Measurements from ENCODE around the gene DAPK1. TPM values are rescaled to one million over a fixed set of nuclear protein-coding genes. Genes with fewer than 3 reads are reported as not detected.

Gene DAPK1
- total and polyA plus RNA-seq, 2 donors (not counting 3 experiments of a cell fraction or from before 2014, with no cell fraction given), result 58.9 to 119 TPM

DNA sequence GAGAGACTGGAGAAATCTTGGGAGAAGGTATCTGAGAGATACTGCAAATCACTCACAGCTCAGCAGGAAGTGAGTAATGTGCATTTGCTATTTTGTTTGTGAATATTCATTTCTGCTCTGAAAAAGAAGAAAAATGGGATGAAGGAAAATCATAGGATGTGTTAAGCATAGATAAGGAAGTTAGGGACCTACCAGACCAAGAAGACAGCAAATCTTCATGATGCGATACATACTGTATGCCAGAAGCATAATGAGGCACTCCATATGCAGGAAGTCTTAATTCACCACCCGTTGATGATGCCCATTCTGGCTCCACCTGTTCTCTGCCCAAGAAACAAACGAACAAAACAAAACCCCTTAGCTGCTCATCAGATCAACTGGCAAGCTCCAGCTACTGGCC is 6.1 kb upstream of the DAPK1 start:
- no peak overlapping the region for H3K9ac ChIP-seq (replicated peaks; ENCODE audit: extremely low read depth, insufficient read depth, low read length)
- TF ChIP-seq FOS (IDR thresholded peaks at IDR 0.05; ENCODE audit: borderline replicate concordance, insufficient read depth, low read length) (peak; percentile 66), POLR2A (IDR thresholded peaks at IDR 0.05; ENCODE audit: low read depth, low read length) (no peak), GATA2 (IDR thresholded peaks at IDR 0.05; ENCODE audit: insufficient read depth, insufficient read length, low read depth, low read length) (peak; percentile 63), JUN (IDR thresholded peaks at IDR 0.05; ENCODE audit: borderline replicate concordance, insufficient read depth, insufficient read length, low read depth) (peak; percentile 10)
- TF ChIP-seq, protein P1, sequence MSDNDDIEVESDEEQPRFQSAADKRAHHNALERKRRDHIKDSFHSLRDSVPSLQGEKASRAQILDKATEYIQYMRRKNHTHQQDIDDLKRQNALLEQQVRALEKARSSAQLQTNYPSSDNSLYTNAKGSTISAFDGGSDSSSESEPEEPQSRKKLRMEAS (IDR thresholded peaks at IDR 0.05; ENCODE audit: insufficient read depth, insufficient read length), result no peak
- H4K20me1 ChIP-seq (replicated peaks; ENCODE audit: control insufficient read depth, extremely low read depth, insufficient read depth, low read length), result no peaks in the 10 kb centered on the region
- H3K79me2 ChIP-seq (ENCODE audit: control insufficient read depth, insufficient read depth, low read length), result no peaks in the 10 kb centered on the region
- FAIRE-seq (peak; percentile 68), DNase-seq (ENCODE audit: low read depth, low spot score) (peak; percentile 36)
- no peaks in the 10 kb centered on the region for H3K9me3 ChIP-seq (replicated peaks; ENCODE audit: control insufficient read depth, insufficient read depth, low read length)
- peak overlapping the region; percentile 38 for H3K4me2 ChIP-seq (ENCODE audit: insufficient read depth, low read length)
- H2AFZ ChIP-seq (ENCODE audit: low read depth, low read length), result peak overlapping the region; percentile 13
- dilution Hi-C loops (cut with MboI; ENCODE audit: extremely low pct_ligation_motif_present, low sequenced_read_pairs) (no loop called here), intact Hi-C loops (cut with micrococcal nuclease) (loop anchor here (10.0 kb wide), 1 partner anchor 323 kb away; no protein-coding TSS in a partner anchor)
- no TSS peak for BruUV-seq (replicated peaks)
- H3K4me3 ChIP-seq (replicated peaks in 1 of 3; ENCODE audit: insufficient read depth in 1 of 3, low read depth in 1 of 3, low read length in 3 of 3), result no peak overlapping the region
- H3K27me3 ChIP-seq (ENCODE audit: control insufficient read depth in 2 of 2, insufficient read depth in 2 of 2, low read length in 2 of 2), result no peaks in the 10 kb centered on the region
- CTCF ChIA-PET, result interaction anchor here (0.9 kb wide), 1 partner anchor 9 kb away, joined by 3 read pairs; no protein-coding TSS in a partner anchor
- H3K36me3 ChIP-seq (ENCODE audit: control insufficient read depth in 2 of 2, extremely low read depth in 1 of 2, insufficient read depth in 2 of 2, low read length in 2 of 2), result no peaks in the 10 kb centered on the region
- peaks cover 14% of the 10 kb centered on the region for H3K4me1 ChIP-seq (ENCODE audit: control insufficient read depth, extremely low read depth, insufficient read depth, low read length)
- H3K9me1 ChIP-seq (replicated peaks; ENCODE audit: control insufficient read depth, extremely low read depth, insufficient read depth, low read length), result no peaks in the 10 kb centered on the region
- POLR2A ChIA-PET, result no interaction called here
- no peak overlapping the region for H3K27ac ChIP-seq (ENCODE audit: insufficient read depth, low read depth, low read length)

DNA sequence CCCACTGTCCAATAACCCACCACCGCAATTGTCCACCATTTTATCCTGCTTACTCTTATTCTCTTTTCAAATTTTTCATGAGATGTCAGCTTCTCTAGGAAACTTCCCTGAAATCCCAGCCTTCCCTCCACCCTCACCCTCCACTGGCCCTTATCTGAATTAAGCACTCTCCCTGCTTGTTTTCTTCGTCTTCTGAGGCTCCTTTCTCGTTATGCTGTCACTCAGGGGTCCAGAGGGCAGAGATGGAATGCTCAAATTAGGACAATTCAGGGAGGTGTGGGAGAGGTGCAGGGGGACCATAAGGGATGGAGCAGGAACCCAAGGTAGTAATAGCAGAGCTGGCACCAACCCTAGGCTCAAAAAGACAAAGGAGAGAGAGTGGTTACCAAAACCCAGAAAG is 5.0 kb upstream of the DAPK1 start:
- BruUV-seq (replicated peaks), result no TSS peak
- H3K27ac ChIP-seq (ENCODE audit: insufficient read depth, low read depth, low read length), result no peak overlapping the region
- H3K79me2 ChIP-seq (ENCODE audit: control insufficient read depth, insufficient read depth, low read length), result peaks cover 3% of the 10 kb centered on the region
- ChIA-PET CTCF (no interaction called here), POLR2A (no interaction called here)
- H3K9ac ChIP-seq (replicated peaks; ENCODE audit: extremely low read depth, insufficient read depth, low read length), result no peak overlapping the region
- no peaks in the 10 kb centered on the region for H3K9me1 ChIP-seq (replicated peaks; ENCODE audit: control insufficient read depth, extremely low read depth, insufficient read depth, low read length)
- no peaks in the 10 kb centered on the region for H4K20me1 ChIP-seq (replicated peaks; ENCODE audit: control insufficient read depth, extremely low read depth, insufficient read depth, low read length)
- H3K36me3 ChIP-seq (ENCODE audit: control insufficient read depth in 2 of 2, extremely low read depth in 1 of 2, insufficient read depth in 2 of 2, low read length in 2 of 2), result no peaks in the 10 kb centered on the region
- peaks cover 19% of the 10 kb centered on the region for H3K4me1 ChIP-seq (ENCODE audit: control insufficient read depth, extremely low read depth, insufficient read depth, low read length)
- dilution Hi-C loops (cut with MboI; ENCODE audit: extremely low pct_ligation_motif_present, low sequenced_read_pairs), result no loop called here
- DNase-seq (ENCODE audit: low read depth, low spot score) (no peak), FAIRE-seq (no peak)
- intact Hi-C loops (cut with micrococcal nuclease), result loop anchor here (10.0 kb wide), 1 partner anchor 322 kb away; no protein-coding TSS in a partner anchor
- H3K9me3 ChIP-seq (replicated peaks; ENCODE audit: control insufficient read depth, insufficient read depth, low read length), result no peaks in the 10 kb centered on the region
- no peak overlapping the region for H3K4me2 ChIP-seq (ENCODE audit: insufficient read depth, low read length)
- H2AFZ ChIP-seq (ENCODE audit: low read depth, low read length), result no peak overlapping the region
- H3K4me3 ChIP-seq (replicated peaks in 1 of 3; ENCODE audit: insufficient read depth in 1 of 3, low read depth in 1 of 3, low read length in 3 of 3), result no peak overlapping the region
- H3K27me3 ChIP-seq (ENCODE audit: control insufficient read depth in 2 of 2, insufficient read depth in 2 of 2, low read length in 2 of 2), result no peaks in the 10 kb centered on the region
- no peak for TF ChIP-seq MYC (IDR thresholded peaks at IDR 0.05; ENCODE audit: low read depth, low read length)
- no peak for TF ChIP-seq EZH2 (IDR thresholded peaks at IDR 0.05; ENCODE audit: borderline replicate concordance, low read depth, low read length, severe bottlenecking)
- no peak for TF ChIP-seq POLR2AphosphoS5 (IDR thresholded peaks at IDR 0.05; ENCODE audit: insufficient read depth, low read depth, low read length)
- no peak for TF ChIP-seq POLR2A (IDR thresholded peaks at IDR 0.05; ENCODE audit: low read depth, low read length)
- no peak for TF ChIP-seq GATA2 (IDR thresholded peaks at IDR 0.05; ENCODE audit: insufficient read depth, insufficient read length, low read depth, low read length)
- no peak for TF ChIP-seq FOS (IDR thresholded peaks at IDR 0.05; ENCODE audit: borderline replicate concordance, insufficient read depth, low read length)
- TF ChIP-seq, protein P2, sequence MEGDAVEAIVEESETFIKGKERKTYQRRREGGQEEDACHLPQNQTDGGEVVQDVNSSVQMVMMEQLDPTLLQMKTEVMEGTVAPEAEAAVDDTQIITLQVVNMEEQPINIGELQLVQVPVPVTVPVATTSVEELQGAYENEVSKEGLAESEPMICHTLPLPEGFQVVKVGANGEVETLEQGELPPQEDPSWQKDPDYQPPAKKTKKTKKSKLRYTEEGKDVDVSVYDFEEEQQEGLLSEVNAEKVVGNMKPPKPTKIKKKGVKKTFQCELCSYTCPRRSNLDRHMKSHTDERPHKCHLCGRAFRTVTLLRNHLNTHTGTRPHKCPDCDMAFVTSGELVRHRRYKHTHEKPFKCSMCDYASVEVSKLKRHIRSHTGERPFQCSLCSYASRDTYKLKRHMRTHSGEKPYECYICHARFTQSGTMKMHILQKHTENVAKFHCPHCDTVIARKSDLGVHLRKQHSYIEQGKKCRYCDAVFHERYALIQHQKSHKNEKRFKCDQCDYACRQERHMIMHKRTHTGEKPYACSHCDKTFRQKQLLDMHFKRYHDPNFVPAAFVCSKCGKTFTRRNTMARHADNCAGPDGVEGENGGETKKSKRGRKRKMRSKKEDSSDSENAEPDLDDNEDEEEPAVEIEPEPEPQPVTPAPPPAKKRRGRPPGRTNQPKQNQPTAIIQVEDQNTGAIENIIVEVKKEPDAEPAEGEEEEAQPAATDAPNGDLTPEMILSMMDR (IDR thresholded peaks at IDR 0.05; ENCODE audit: extremely low read depth in 1 of 2, insufficient read depth in 1 of 2, low read depth in 1 of 2, low read length in 2 of 2), result no peak
- TF ChIP-seq, protein P1 (IDR thresholded peaks at IDR 0.05; ENCODE audit: insufficient read depth, insufficient read length), result no peak
- TF ChIP-seq JUN (IDR thresholded peaks at IDR 0.05; ENCODE audit: borderline replicate concordance, insufficient read depth, insufficient read length, low read depth), result no peak
